Loucy (cell line): Measurements from ENCODE around the gene FGF14.

Source experiments
- H2AFZ ChIP-seq: fragments of 200-600 bp; sonication (generic); 2 replicates; pipeline ENCODE4 v1.6.0; 2016; ENCODE audit warnings: antibody characterized with exemption, mild to moderate bottlenecking, low read length, moderate library complexity
- H3F3A ChIP-seq: fragments of 200-600 bp; 2 replicates; pipeline ENCODE4 v1.6.0; 2016; ENCODE audit warnings: antibody characterized with exemption, low read depth, mild to moderate bottlenecking
- H3K27me3 ChIP-seq: fragments of 200-600 bp; sonication (generic); 2 replicates; pipeline ENCODE4 v1.6.1; 2014; ENCODE audit warnings: low read length, mild to moderate bottlenecking; ENCODE audit not compliant: insufficient read depth, poor library complexity, severe bottlenecking
- H3K36me3 ChIP-seq: fragments of 200-600 bp; sonication (generic); 2 replicates; pipeline ENCODE4 v1.6.1; 2016; ENCODE audit warnings: low read length; ENCODE audit not compliant: insufficient read depth
- H3K4me1 ChIP-seq: fragments of 200-600 bp; sonication (generic); 2 replicates; pipeline ENCODE4 v1.5.1; 2014; ENCODE audit warnings: low read length, mild to moderate bottlenecking; ENCODE audit not compliant: insufficient read depth, poor library complexity, severe bottlenecking
- H3K4me2 ChIP-seq: fragments of 200-600 bp; sonication (generic); 2 replicates; pipeline ENCODE4 v1.6.0; 2014; ENCODE audit warnings: antibody characterized with exemption, low read length, low read depth, mild to moderate bottlenecking; ENCODE audit not compliant: poor library complexity, severe bottlenecking
- H3K4me3 ChIP-seq: fragments of 200-600 bp; sonication (generic); 2 replicates; pipeline ENCODE4 v1.5.1; 2014; ENCODE audit warnings: low read length, mild to moderate bottlenecking, mixed read lengths; ENCODE audit not compliant: poor library complexity, severe bottlenecking
- H3K79me2 ChIP-seq: fragments of 200-600 bp; sonication (generic); 2 replicates; pipeline ENCODE4 v1.6.1; 2014; ENCODE audit warnings: low read length; ENCODE audit not compliant: insufficient read depth
- H3K9ac ChIP-seq: fragments of 200-600 bp; sonication (generic); 2 replicates; pipeline ENCODE4 v1.6.0; 2014; ENCODE audit warnings: mild to moderate bottlenecking, low read depth, low read length, moderate library complexity; ENCODE audit not compliant: poor library complexity, severe bottlenecking
- H3K9me2 ChIP-seq: fragments of 200-600 bp; sonication (generic); replicated peaks from 2 replicates; pipeline ENCODE4 v1.6.1; 2016; ENCODE audit warnings: low read depth, low read length, mixed read lengths
- H3K9me3 ChIP-seq: fragments of 200-600 bp; sonication (generic); 2 replicates; pipeline ENCODE4 v1.6.1; 2014; ENCODE audit warnings: mild to moderate bottlenecking, antibody characterized with exemption, low read length, low read depth; ENCODE audit not compliant: insufficient read depth
- H4K20me1 ChIP-seq: fragments of 200-600 bp; sonication (generic); 2 replicates; pipeline ENCODE4 v1.6.0; 2014; ENCODE audit warnings: antibody characterized with exemption, low read length, mild to moderate bottlenecking; ENCODE audit not compliant: insufficient read depth, poor library complexity, severe bottlenecking
- CTCF ChIP-seq: fragments of 200-600 bp; sonication (generic); conservative IDR thresholded peaks from 2 replicates; pipeline ENCODE4 v1.5.1; 2014; ENCODE audit warnings: mild to moderate bottlenecking, antibody characterized with exemption, low read length
- EZH2phosphoT487 ChIP-seq: fragments of 200-600 bp; IDR thresholded peaks from 2 replicates; pipeline ENCODE4 v1.6.1; 2018; ENCODE audit warnings: antibody characterized with exemption, mild to moderate bottlenecking, moderate library complexity, borderline replicate concordance

FGF14 gene

GRCh38 chr13:102208347-102208746, 193.5 kb downstream of the FGF14 start:
- H4K20me1 ChIP-seq = no peaks in the 10 kb centered on the region
- no peaks in the 10 kb centered on the region for H3K36me3 ChIP-seq
- H3K27me3 ChIP-seq = no peaks in the 10 kb centered on the region
- H2AFZ ChIP-seq = no peak overlapping the region
- H3K79me2 ChIP-seq = no peaks in the 10 kb centered on the region
- H3K4me3 ChIP-seq = no peak overlapping the region
- no peak for TF ChIP-seq EZH2phosphoT487
- no peak for TF ChIP-seq CTCF
- no peaks in the 10 kb centered on the region for H3K4me1 ChIP-seq
- no peaks in the 10 kb centered on the region for H3K9me2 ChIP-seq
- H3F3A ChIP-seq = no peaks in the 10 kb centered on the region
- no peak overlapping the region for H3K4me2 ChIP-seq
- no peak overlapping the region for H3K9ac ChIP-seq
- no peaks in the 10 kb centered on the region for H3K9me3 ChIP-seq

- Histone ChIP-seq H3K9ac (no peak overlapping the region), H3K4me1 (no peaks in the 10 kb centered on the region), H3K9me3 (no peaks in the 10 kb centered on the region), H3K4me2 (no peak overlapping the region), H4K20me1 (no peaks in the 10 kb centered on the region), H3K4me3 (no peak overlapping the region), H2AFZ (no peak overlapping the region), H3K9me2 (no peaks in the 10 kb centered on the region), H3F3A (no peaks in the 10 kb centered on the region), H3K79me2 (no peaks in the 10 kb centered on the region), H3K27me3 (no peaks in the 10 kb centered on the region), H3K36me3 (no peaks in the 10 kb centered on the region)
- TF ChIP-seq EZH2phosphoT487 (no peak), CTCF (no peak)
Measured at GRCh38 chr13:102207680-102208342, 194.0 kb downstream of the FGF14 start.

GRCh38 chr13:102203718-102204117, 198.1 kb downstream of the FGF14 start:
- Histone ChIP-seq H3K4me1 (no peaks in the 10 kb centered on the region), H2AFZ (no peak overlapping the region), H3K4me2 (no peak overlapping the region), H3F3A (no peaks in the 10 kb centered on the region), H4K20me1 (no peaks in the 10 kb centered on the region), H3K79me2 (no peaks in the 10 kb centered on the region), H3K36me3 (no peaks in the 10 kb centered on the region), H3K4me3 (no peak overlapping the region), H3K9ac (no peak overlapping the region), H3K27me3 (no peaks in the 10 kb centered on the region), H3K9me3 (no peaks in the 10 kb centered on the region), H3K9me2 (no peaks in the 10 kb centered on the region)
- TF ChIP-seq EZH2phosphoT487 (no peak), CTCF (no peak)
